ENCODE results near the gene WSCD2.

GRCh38 chr12:108176292-108176691 lies 47.2 kb downstream of the WSCD2 start:
- TF ChIP-seq ZNF384 (IDR thresholded peaks at IDR 0.05) = no peak
- TF ChIP-seq FOXA1 (IDR thresholded peaks at IDR 0.05) = no peak
- no peak for TF ChIP-seq CTBP1 (IDR thresholded peaks at IDR 0.05; ENCODE audit: borderline replicate concordance)
- TF ChIP-seq NFRKB (IDR thresholded peaks at IDR 0.05) = no peak
- no peak for TF ChIP-seq FOXK2 (IDR thresholded peaks at IDR 0.05)
- no peak for TF ChIP-seq SUZ12 (IDR thresholded peaks at IDR 0.05)
- TF ChIP-seq SP1 (IDR thresholded peaks at IDR 0.05) = no peak
- TF ChIP-seq PKNOX1 (IDR thresholded peaks at IDR 0.05) = no peak
- no peak for TF ChIP-seq TARDBP (IDR thresholded peaks at IDR 0.05)

All from HEK293T (cell line).